ENCODE data around the gene PTPRM.
A peak's percentile ranks its signal among the peaks of the same experiment; 100 is the strongest.

The PTPRM gene

DNA sequence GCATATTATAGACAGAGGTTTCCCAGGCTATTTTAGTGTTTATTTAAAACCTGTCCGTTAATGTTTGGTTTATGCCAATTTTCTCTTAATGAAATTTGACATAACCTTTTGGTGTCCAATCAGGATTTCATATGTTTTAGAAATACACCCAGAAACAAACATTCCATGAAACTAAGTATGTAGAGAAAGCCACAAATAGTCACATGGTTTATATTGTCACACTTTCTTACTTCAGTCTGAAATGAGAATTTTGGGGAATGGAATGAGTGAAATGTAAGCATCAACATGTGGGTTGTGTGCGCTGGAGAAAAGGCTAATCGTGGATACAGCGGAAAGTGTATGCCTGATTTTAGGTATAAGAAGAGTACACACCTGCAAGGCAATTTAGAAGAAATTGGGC, 765.2 kb downstream of the PTPRM start:
- TF ChIP-seq, protein P1, sequence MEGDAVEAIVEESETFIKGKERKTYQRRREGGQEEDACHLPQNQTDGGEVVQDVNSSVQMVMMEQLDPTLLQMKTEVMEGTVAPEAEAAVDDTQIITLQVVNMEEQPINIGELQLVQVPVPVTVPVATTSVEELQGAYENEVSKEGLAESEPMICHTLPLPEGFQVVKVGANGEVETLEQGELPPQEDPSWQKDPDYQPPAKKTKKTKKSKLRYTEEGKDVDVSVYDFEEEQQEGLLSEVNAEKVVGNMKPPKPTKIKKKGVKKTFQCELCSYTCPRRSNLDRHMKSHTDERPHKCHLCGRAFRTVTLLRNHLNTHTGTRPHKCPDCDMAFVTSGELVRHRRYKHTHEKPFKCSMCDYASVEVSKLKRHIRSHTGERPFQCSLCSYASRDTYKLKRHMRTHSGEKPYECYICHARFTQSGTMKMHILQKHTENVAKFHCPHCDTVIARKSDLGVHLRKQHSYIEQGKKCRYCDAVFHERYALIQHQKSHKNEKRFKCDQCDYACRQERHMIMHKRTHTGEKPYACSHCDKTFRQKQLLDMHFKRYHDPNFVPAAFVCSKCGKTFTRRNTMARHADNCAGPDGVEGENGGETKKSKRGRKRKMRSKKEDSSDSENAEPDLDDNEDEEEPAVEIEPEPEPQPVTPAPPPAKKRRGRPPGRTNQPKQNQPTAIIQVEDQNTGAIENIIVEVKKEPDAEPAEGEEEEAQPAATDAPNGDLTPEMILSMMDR (IDR thresholded peaks at IDR 0.05; ENCODE audit: low read depth, low read length) = no peak
- no peak overlapping the region for H3K4me3 ChIP-seq (replicated peaks in 1 of 2; ENCODE audit: low read depth in 2 of 2, low read length in 2 of 2)
- DNase-seq (ENCODE audit: low read depth in 2 of 2) = no peak

DNA sequence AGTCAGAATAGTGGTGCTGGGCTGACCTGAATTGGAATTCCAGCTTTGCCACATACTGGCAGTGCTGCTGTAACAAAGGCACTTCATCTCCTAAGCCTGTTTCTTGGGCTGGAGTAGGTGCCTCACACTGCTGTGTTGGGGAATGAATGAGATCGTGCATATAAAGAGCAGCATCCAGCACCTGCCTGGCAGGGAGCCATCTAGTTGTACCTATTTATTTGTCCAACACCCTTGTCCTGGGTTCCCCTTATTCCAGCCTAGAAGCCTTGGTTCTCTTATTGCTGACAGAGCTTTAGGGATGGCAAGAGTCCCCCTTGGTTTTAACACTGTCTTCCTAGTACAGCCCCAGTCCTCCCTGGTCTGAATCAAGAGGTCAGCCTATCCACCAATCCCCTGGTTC, 766.8 kb downstream of the PTPRM start:
- TF ChIP-seq, protein P1 (IDR thresholded peaks at IDR 0.05; ENCODE audit: low read depth, low read length) = no peak
- no peak for DNase-seq (ENCODE audit: low read depth in 2 of 2)
- H3K4me3 ChIP-seq (replicated peaks in 1 of 2; ENCODE audit: low read depth in 2 of 2, low read length in 2 of 2) = no peak overlapping the region

GRCh38 chr18:8337211-8337610, 770.1 kb downstream of the PTPRM start:
- no peak for DNase-seq (ENCODE audit: low read depth in 2 of 2)
- H3K4me3 ChIP-seq (replicated peaks in 1 of 2; ENCODE audit: low read depth in 2 of 2, low read length in 2 of 2) = no peak overlapping the region
- TF ChIP-seq, protein P1 (IDR thresholded peaks at IDR 0.05; ENCODE audit: low read depth, low read length) = no peak

DNA sequence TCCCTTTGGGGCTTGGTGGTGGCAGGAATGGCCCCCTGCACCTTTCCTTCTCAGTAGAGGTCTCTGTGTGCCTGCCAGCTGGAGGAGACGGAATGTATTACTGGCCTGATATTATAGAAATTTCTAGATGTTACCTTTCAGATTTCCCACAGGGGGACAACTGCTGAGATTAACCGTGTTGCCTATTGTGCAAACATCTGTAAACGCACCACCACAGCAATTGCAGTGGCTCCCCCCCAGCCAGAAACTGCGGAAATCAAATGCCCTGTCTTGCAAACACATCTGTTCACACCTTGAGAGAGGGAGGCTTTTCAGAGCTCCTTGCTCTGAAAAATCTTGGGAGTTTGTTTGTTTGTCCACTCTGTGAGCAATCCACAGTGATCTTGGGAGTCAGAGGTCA, 772.1 kb downstream of the PTPRM start:
- TF ChIP-seq, protein P1 (IDR thresholded peaks at IDR 0.05; ENCODE audit: low read depth, low read length) = no peak
- no peak for DNase-seq (ENCODE audit: low read depth in 2 of 2)
- no peak overlapping the region for H3K4me3 ChIP-seq (replicated peaks in 1 of 2; ENCODE audit: low read depth in 2 of 2, low read length in 2 of 2)

GRCh38 chr18:8339952-8340351, 772.8 kb downstream of the PTPRM start:
- no peak for DNase-seq (ENCODE audit: low read depth in 2 of 2)
- no peak overlapping the region for H3K4me3 ChIP-seq (replicated peaks in 1 of 2; ENCODE audit: low read depth in 2 of 2, low read length in 2 of 2)
- TF ChIP-seq, protein P1 (IDR thresholded peaks at IDR 0.05; ENCODE audit: low read depth, low read length) = no peak

DNA sequence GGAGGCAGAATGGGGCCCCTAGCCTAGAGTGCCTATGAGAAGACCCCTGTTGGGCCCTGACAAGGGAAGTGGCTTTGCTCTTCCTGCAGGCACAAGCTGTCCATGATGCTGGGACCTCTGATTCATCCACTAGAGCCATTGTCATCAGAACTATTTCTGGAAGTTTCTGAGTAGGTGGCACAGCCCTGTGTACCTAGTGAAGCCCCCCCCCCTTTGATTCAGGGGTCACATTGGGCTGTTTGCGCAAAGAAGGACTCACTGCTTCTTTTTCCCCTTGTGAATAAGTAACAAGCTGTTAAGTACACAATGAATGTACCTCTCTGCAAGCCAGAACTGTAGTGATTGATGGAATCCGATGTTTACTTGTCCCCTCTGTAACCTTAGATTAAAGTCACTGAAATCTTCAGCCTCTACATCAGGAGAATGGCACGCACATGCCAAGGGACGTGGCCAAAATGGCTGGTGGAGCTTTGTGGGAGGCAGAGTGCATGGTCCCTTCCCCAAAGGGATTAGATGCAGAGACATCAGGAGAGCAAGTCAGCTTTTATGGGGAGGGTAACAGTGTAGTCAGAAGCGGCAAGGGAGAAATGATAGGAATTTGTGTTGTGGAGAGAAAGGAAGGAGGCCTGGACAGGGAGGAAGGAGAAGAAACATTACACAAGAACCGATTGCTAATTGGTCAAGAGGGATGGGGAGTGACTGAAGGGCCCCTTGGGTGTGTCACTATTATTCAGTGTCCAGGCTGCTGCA, 774.5 kb downstream of the PTPRM start:
- H3K4me3 ChIP-seq (replicated peaks in 1 of 2; ENCODE audit: low read depth in 2 of 2, low read length in 2 of 2) = no peak overlapping the region
- TF ChIP-seq, protein P1 (IDR thresholded peaks at IDR 0.05; ENCODE audit: low read depth, low read length) = no peak
- DNase-seq (ENCODE audit: low read depth in 2 of 2) = peak; percentile 71 to 72
